SIG-M5 (cell line): Measurements from ENCODE around the gene GTPBP3.

ENCODE experiments used
- DNase-seq: peaks from one replicate; lab custom pipeline; 2025; lab: John Stamatoyannopoulos, UW

GTPBP3 gene

GRCh38 chr19:17385878-17386611 lies 48.7 kb downstream of the GTPBP3 start:
- no peak for DNase-seq

GRCh38 chr19:17389288-17389687 lies 51.9 kb downstream of the GTPBP3 start:
- no peak for DNase-seq

GRCh38 chr19:17389957-17390664 lies 52.8 kb downstream of the GTPBP3 start:
- no peak for DNase-seq

- no peak for DNase-seq
These were observed 53.5 kb downstream of the GTPBP3 start for GRCh38 chr19:17390665-17391370.

GRCh38 chr19:17391371-17392151 lies 54.2 kb downstream of the GTPBP3 start:
- no peak for DNase-seq
